NCI-H69 (cell line): ENCODE measurements around the gene YY1.
"Not testable (repeated sequence)": the region's sequence is repeated elsewhere in the genome, so short reads cannot be mapped to it uniquely, and the experiment has no call there.

Experiments
- DNase-seq: peaks from one replicate; lab custom pipeline; 2025; lab: John Stamatoyannopoulos, UW

Gene YY1

DNA sequence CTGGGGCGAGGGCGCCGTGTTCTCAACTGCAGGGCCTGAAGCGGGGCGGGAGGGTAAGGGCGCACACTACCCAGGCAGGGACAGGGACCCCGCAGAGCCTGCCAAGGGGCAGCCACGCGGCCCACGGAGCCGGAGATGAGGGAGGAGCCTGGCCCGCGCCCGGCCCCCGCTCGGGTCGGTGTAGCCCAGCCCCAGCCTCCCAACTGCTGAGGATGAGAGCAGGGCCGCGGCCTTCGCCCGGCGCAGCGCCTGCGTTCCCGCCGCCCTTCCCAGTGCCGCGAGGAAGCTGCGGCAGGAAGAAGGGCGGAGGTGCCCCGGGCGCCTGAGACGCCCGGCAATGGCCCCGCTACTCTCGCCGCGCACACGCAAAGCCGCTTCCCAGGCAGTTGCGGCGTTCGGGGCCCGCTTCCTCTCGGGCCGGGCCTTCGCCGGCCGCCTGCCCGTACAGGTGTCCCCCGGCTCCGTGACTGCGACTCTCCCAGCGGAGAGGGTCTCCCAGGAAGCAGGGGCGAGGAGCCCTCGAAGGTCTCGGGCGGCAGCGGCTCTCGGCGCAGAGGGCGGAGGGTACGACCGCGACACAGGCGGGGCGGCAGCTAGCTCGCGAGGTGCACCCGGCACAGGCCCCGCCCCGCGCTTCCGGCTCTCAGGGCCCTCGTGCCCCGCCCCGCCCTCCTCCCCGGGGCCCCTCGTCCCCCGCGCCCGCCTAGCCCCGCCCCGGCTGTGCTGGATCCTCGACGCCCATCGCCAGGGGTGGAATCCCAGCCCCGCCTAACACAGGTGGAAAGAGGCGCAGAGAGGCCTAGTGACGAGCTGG is 24.8 kb upstream of the YY1 start:
- DNase-seq = peak; percentile 98

DNA sequence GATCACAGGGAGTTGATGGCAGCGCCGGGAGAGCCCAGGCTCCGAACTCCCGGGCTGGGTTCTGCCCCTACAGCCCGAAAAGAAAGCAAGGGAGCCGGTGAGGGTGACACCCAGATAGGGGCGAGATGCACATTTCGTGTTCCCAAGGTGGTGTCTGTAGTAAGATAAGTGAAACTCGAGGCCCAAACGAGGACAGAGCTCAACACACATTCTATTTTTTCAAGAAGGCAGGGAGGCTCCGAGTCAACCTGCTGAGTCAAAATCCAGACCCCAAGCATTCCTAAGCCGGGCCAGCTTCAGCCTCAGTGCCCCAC is 24.2 kb upstream of the YY1 start:
- DNase-seq = no peak

DNA sequence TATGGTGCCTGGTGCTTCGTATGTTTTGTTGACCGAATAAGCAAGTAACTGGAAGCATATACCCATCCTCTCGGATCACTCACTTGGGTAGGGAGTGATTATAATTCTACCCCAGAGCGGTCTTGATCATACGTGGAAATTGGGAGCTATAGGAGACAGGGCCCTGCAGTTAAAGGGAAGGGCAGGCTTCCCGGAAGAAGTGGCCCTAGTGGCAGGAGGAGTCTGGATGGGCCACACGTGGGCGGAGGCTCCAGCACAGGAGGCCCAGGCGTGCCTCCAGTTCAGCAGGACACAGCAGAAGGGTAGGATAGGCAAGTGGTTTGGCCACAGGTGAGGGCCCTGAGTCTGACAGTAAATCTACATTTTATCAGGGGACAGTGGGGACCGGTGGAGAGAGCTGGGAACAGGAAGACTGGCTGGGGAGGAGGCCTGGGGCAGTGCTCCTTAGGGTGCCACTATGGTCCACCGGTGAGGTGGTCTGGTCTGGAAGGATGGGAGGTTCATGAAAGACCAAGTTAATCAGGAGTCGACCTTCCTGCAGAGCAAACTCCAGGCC is 23.5 kb upstream of the YY1 start:
- DNase-seq = peak; percentile 33

DNA sequence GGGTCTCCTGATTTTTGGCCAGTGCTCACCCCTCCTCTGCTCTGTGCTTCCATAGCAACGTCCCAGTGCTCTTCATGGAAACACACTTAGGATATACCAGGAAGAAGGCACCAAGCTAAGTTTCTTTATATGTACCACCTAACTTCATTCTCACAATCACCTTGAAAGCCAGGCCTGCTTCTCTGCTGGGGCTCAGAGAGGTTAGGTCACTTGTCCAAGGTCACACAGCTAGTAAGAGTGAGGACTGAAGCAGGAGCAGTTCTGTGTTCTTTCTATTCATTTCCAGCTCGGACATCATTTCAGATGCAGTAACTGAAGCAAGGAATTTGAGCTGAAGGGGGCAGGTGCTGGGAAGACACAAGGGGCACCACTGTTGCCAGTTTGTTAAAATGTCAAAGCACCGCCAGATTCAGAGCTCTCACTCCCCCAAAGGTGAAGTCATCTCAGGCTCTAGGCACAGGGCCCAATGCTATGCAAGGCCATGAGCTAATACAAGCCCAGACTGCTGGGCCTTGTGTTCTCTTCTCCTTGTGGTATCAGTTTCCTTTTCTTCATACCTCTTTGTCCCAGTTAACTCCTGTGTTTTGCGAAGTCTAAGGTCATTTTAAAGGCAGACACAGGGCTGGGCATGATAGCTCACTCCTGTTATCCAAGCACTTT is 19.7 kb upstream of the YY1 start:
- no peak for DNase-seq

DNA sequence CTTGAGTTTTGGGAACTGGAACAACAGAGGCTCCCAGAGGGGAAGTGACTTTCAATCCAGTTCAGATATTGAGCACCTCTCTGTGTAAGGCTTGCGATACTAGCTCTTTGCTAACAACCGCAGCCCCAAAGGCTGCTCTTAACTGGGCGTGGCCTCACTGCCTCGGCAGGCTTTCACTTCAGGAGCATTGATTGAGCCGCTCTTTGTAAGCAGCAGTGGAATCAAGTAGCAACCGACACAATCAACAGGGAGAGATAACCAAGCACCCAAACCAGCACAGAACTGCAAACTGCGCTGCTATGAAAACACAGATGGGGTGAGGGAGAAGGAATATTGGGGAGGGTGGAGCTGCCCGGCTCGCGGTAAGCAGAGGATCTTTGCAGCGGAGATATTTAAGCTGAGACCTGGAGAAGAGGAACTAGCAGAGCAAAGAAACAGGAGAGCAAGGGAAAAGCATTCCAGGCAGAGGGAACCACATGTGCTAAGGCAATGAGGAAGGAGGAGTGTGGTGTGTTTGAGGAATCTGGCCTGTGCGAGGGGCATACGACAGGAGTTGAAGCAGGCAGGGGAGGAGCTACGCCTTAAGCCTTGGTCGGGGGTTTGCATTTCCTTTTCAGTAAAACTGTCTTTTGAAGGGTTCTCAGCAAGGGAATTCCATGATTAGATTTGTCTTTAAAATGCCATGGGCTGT is 17.3 kb upstream of the YY1 start:
- DNase-seq = peak; percentile 81

DNA sequence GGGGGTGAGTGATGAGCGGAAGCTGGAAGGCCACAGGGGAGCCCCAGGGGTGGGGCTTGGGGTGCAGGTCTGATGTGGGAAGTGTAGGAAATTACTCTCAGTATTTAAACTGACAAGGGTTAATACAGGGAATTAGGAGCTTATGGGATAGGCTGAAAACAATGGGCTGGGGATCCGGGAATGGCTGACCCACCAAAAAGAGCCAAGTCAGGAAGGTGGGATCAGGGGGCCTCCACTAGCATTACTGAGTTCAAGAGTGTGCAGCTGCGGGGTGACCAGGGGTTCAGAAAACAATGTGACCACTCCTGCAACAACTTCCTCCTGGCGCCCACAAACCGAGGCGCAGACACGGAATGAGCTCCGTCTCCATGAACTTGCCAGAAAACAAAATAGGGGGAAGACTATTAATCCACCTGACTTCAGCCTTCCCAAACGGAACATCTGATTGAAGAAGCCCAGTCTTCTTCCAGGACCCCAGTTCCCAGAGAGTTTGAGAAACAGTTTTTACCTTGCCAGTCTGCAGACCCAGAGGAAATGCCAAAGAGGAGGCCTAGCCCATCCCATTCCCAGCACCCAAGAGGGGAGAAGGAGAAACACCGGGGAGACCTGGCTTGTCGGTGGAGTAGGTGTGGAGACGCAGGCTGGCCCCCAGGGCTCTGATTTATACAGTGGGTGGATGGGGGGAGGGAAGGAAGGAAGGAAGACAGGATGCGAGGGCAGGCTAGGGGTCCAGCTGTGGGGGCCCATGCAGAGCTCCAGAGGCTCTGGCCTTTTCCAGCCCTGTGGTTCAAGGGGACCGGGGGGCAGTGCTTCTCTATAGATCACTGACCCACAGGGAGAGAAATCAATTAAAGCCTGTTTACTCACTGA is 16.5 kb upstream of the YY1 start:
- DNase-seq = no peak

DNA sequence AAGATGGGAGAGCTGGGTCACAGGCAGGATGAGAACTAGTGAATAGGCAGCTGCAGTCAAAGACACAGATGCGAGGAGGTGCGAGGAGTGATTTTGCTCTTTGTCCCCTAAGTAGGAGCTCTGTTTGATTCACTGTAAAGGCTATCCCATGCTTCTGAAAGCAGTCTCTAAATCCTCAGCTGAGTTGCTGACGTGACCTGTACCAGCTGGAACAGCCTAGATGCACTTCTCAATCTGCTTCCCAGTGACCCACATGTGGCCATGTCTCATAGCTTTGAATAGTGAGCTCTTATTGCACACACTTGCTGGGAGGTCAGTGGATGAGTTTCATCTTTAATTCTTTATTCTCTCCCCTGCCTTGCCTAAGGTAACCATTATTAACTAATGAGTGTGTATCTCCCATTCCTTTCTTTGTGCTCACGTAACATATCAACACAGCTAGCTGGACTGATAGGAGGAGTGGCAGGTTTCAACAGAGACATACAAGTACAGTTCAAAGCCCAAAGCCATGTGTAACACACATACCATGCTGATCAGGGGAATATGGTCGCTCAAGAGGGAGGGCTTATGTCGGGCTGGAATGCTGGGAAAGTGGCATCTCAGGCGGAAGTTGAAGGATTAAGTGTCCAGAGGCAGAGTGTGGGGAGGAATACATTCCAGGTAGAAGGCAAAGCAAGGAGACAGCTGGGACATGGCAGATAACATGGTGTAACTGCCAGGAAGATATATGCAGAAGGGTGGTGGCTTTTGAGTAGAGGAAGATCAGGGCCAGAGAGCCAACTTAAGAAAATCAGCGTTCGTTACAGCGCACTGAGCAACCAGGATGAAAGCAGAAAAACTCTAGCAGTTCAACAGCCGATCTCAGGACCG is 15.4 kb upstream of the YY1 start:
- no peak for DNase-seq

DNA sequence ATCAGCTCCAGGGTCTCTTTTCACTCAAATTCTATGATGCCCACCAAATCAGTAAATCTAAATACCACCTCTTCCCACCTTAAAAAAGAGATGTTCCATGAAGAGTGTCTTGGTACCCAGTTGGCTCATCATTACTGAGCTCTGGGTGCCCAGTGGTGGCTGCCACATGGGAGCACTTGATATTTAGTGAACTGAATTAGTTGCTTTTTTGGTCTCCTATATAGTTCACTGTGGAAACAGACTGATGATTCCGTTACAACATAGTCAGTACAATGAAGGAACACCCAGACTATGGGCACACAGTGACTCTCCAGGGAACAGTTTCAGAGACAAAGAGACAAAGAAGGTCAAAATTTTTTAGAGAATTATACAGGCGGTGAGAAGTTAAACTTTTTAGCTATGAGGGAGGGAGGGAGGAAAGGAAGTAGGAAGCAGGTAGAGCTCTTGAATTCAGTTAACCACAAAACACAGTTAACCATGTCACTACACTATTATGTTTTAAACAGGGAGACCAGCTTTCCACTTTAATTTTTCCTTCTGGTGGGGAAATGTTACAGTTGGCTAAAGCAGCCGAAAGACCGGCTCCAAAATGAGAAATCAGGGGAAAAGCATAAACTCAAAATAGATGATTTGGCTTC is 14.6 kb upstream of the YY1 start:
- DNase-seq = no peak

DNA sequence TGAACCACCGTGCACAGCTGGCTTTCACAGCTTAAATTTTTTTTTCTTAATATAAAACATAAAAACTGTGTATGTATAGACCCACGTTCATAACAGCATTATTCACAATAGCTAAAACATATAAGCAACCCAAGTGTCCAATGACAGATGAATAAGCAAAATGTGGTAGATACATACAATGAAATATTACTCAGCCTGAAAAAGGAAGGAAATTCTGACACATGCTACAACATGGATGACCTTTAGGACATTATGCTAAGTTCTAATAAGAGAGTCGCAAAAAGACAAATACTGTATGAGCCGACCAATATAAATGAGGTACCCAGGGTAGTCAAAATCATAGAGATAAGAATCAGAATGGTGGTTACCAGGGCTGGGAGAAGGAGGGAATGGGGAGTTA is 13.8 kb upstream of the YY1 start:
- no peak for DNase-seq

DNA sequence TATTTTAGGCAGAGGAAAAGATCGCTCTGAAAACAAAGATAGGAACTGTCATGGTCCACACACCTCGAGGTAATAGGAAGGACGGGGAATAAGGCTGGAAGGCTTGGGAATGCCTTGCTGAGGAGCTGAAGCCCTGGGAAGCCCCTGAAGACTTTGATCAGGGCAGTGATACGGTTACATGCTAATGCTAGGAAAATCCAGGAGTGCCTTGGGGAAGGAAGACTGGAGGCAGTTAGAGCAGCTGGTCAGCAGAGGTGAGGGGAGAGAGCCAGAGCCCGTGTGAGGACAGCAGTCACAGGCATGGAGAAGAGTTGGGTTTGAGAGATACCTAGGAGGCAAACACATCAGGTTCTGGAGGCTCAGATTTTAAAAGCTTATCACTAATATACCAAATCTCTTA is 8.6 kb upstream of the YY1 start:
- no peak for DNase-seq

DNA sequence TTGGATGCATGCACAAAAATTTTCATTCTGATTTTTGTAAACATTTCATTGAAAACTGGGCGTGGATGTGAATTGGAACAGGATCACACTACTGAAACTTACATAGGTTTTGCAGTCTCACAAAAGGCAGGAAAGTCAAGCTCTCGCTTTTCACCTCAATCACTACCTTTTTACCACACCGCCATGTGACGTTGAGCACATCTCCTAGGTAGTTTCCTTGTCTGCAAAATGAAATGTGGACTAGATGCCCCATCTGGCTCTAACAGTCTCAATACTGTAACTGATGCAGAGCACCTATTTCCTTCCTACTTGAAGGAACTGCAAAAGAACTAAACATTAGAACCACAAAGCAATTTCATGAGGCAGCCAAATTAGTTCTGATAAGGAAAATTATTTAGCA is 4.4 kb upstream of the YY1 start:
- DNase-seq = no peak

DNA sequence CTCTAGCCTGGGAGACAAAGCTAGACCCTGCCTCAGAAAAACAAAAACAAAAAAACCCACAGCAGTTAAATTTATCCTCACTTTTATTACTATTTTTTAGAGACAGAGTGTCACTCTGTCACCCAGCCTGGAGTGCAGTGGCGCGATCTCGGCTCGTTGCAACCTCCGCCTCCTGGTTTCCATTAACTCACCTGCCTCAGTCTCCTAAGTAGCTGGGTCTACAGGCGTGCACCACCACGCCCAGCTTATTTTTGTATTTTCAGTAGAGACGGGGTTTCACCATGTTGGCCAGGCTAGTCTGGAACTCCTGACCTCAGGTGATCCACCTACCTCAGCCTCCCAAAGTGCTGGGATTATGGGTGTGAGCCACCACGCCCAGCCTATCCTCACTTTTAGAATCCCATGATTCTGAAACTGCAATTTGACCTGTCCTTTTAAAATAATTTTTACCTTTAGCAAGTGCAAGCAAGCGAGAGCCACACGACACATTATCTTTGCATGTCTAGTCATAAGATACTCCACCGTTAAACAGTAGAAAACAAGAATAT is 2.6 kb upstream of the YY1 start:
- not testable (repeated sequence) for DNase-seq

DNA sequence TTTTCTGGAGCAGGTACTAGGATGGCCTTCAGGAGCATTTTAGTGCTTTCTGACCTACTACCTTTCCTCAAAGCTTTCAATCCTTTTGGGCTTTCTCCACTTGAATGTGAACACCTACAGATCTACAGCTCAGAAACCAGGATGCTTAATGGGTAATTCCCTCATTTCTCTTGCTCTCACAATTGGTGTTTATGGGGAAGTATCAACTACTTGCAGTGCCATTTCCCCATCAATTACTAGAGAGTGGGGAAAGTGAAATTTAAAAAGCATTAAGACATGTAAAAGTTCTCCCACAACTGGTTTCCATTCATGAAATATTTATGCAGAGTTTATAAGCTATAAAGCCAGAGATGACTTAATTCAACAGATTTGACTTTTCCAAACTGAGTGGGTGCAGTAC is 2.1 kb upstream of the YY1 start:
- DNase-seq = no peak

DNA sequence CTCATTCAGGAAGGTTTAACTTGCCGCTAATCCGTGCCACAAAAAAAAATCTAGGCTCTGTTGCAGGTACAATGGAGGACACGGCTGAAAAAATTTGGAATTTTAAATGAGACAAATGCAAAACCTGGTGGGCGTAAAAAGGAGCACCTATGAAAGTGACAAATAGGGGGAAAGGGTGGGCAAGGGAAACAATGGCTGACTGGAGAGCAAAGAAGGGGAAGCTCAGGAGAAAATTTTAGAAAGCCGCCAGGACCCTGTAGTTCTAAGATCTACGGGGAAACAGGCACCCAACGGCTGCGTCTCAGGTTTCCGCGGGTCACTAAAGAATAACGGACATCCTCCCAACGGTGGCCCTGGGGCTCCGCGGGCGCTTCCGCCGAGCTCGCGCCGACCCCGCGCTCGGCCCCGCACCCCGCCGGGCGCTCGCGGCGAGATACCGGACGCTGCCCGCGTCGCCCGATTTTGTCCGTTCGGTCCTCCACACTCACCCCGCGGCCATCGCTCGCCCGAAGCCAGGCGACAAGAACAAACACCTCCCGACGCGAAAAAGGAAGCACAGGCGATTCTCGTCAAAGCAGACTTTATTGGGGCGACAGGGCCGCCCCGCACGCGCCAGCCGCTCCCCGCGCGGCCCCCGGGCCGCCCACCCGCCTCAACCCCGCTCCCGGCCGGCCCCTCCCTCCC is 1.1 kb upstream of the YY1 start:
- peak; percentile 83 for DNase-seq

DNA sequence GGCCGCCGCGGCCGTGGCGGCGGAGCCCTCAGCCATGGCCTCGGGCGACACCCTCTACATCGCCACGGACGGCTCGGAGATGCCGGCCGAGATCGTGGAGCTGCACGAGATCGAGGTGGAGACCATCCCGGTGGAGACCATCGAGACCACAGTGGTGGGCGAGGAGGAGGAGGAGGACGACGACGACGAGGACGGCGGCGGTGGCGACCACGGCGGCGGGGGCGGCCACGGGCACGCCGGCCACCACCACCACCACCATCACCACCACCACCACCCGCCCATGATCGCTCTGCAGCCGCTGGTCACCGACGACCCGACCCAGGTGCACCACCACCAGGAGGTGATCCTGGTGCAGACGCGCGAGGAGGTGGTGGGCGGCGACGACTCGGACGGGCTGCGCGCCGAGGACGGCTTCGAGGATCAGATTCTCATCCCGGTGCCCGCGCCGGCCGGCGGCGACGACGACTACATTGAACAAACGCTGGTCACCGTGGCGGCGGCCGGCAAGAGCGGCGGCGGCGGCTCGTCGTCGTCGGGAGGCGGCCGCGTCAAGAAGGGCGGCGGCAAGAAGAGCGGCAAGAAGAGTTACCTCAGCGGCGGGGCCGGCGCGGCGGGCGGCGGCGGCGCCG is 381 bp downstream of the YY1 start:
- DNase-seq = peak; percentile 56

DNA sequence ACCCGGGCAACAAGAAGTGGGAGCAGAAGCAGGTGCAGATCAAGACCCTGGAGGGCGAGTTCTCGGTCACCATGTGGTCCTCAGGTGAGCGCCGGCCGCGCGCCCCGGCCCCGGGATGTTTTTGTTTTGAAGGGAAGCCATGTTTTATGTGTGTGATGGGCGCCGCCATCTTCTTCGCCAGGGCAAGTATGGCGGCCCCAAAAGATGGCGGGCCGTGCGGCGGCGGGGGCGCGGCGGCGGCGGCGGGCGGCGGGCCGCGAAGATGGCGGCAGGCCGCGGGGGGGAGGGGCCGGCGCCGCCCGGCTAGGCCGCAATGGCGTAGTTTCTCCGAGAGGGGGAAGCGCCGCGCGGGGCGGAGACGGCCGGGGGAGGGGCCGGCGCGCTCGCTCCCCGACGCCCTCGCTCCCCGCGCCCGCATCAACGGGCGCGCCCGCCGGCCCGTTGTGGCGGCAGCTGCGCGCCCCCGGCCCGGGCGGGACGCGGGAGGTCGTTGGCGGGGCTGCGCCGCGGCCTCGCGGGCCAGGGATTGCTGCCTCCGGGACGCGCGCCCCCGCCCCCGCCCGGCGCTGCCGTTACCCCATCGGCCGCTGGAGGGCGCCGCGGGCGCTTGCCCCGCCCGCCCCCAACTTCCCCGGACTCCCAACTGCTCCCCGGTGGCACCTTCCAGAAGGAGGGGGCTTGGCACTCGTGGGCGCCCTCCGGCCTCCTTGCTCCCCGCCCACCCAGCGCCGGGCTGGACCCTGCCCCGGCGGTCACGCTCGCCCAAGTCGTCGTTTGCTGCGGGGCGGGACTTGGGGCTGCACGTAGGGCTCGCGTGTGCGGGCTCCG is 1.1 kb downstream of the YY1 start:
- DNase-seq = peak; percentile 93

DNA sequence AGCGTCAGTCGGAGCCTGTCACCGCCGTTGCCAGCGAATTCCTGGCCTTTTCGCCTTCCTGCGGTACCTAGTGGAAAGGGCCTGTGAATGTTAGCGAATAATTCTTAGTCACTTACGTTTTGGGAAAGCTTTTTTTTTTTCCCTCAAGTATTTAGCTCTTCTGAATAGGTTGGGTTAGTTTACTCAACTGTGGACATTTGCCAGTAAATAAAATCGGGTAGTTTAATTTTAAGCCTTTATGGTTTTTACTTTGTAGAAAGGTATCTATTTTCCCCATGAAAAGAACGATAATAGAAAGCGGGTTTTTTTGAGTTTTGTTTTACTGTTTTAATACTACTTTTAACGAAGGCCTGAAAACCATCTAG is 1.7 kb downstream of the YY1 start:
- DNase-seq = no peak

DNA sequence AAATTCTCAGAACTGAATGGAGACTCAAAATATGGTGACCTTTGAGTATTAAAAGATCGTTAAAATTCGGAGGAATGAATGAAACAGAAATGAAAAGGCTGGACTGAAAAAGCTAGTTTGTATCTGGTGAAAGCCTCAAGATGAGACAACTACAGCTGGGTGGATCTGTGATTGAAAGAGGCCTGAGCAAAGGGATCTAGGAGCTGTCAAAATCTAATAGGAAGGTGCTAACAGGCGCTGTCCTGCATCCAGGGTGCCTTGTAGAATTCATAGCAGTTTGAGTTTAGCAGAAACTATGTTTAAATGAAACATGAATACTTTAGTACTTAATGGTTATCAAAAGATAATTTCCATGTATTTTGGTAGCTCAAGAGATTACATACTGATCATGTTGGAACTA is 2.3 kb downstream of the YY1 start:
- DNase-seq = no peak
